Neural crest cell (in vitro differentiated cells): ENCODE results near the gene CPSF6. TPM values are rescaled to one million over a fixed set of nuclear protein-coding genes. Genes with fewer than 3 reads are reported as not detected.

Experiments
- DNase-seq: peaks from one replicate; pipeline ENCODE4 v3.0.0; 2021; ENCODE audit warnings: low read depth, mixed read lengths, low spot score
- H3K27ac Mint-ChIP-seq: one replicate; pipeline ENCODE4 v1.8.0; 2021; ENCODE audit warnings: mild to moderate bottlenecking, mixed read lengths; ENCODE audit not compliant: unreplicated experiment
- H3K27me3 Mint-ChIP-seq: 2 replicates; pipeline ENCODE4 v1.8.0; 2021; ENCODE audit warnings: low read depth, mild to moderate bottlenecking, mixed read lengths
- H3K36me3 Mint-ChIP-seq: 2 replicates; pipeline ENCODE4 v1.8.0; 2021; ENCODE audit warnings: low read depth, mild to moderate bottlenecking, mixed read lengths
- H3K4me1 Mint-ChIP-seq: 2 replicates; pipeline ENCODE4 v1.8.0; 2021; ENCODE audit warnings: mixed read lengths
- H3K4me3 Mint-ChIP-seq: one replicate; pipeline ENCODE4 v1.8.0; 2021; ENCODE audit warnings: mild to moderate bottlenecking, mixed read lengths
- H3K9me3 Mint-ChIP-seq: 2 replicates; pipeline ENCODE4 v1.8.0; 2021; ENCODE audit warnings: mixed read lengths
- total RNA-seq: library from RNA; stranded (reverse); gene quantifications from 2 replicates; pipeline ENCODE4 v1.2.1, GENCODE V29; 2021
- TF ChIP-seq, protein P1 (sequence below): fragments of 200-600 bp; sonication (generic); conservative IDR thresholded peaks from 2 replicates; pipeline ENCODE4 v1.5.0; 2021; ENCODE audit warnings: antibody characterized with exemption, mild to moderate bottlenecking

Gene CPSF6
- total RNA-seq, 1 donor from 2014 or later = 172 TPM

DNA sequence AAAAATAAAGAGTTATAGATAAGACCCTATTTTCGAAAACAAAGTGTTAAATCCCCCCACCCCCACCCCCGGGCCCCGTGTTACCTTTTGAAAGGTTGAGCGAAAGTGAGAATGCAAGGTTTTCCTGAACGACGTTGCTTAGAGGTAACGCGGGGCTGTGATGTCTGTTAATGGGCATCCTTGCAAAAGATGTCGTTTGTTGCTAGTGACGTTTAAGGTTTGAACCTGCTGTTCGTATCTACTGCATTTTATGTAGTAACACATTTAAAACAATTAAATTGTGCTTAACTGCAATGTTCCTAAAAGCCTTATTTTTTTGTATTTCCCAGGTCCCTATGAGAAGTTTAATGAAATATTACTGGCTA is 1.2 kb downstream of the CPSF6 start:
- TF ChIP-seq, protein P1, sequence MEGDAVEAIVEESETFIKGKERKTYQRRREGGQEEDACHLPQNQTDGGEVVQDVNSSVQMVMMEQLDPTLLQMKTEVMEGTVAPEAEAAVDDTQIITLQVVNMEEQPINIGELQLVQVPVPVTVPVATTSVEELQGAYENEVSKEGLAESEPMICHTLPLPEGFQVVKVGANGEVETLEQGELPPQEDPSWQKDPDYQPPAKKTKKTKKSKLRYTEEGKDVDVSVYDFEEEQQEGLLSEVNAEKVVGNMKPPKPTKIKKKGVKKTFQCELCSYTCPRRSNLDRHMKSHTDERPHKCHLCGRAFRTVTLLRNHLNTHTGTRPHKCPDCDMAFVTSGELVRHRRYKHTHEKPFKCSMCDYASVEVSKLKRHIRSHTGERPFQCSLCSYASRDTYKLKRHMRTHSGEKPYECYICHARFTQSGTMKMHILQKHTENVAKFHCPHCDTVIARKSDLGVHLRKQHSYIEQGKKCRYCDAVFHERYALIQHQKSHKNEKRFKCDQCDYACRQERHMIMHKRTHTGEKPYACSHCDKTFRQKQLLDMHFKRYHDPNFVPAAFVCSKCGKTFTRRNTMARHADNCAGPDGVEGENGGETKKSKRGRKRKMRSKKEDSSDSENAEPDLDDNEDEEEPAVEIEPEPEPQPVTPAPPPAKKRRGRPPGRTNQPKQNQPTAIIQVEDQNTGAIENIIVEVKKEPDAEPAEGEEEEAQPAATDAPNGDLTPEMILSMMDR = no peak
- H3K4me3 Mint-ChIP-seq = peak overlapping the region; percentile 99
- no peaks in the 10 kb centered on the region for H3K9me3 Mint-ChIP-seq
- H3K27ac Mint-ChIP-seq = peak overlapping the region; percentile 99
- DNase-seq = no peak
- peaks cover 49% of the 10 kb centered on the region for H3K4me1 Mint-ChIP-seq
- no peaks in the 10 kb centered on the region for H3K27me3 Mint-ChIP-seq
- peaks cover 7% of the 10 kb centered on the region for H3K36me3 Mint-ChIP-seq

DNA sequence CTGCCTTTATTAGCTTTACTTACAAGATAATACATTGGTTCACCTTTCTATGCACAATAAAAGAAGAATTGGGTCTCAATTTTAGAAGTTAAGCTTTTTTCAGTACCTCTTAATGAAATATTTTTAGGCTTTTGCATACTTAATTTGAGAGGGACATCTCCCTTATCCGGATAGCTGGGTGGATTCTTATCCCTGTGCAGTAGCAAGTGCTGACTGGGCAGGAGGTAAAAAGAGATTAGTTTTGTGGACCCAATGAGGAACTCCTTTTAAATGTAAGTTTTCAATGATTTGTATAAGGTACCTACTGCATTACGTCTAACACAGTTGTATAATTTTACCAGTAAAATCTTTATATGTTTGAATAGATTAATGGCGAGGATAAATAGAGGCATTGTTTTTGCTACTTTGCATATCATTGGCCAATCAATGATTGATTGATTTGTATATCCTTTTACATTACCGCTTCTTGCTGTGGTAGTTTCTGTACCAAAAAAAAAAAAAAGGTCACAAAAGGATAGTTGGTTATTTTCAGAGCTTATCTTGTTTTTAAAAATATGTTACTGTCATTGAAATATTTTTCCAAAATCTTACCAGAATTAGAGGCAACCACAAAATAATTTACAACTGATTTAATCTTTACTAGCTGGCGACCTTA is 2.2 kb downstream of the CPSF6 start:
- Mint-ChIP-seq H3K27me3 (no peaks in the 10 kb centered on the region), H3K27ac (no peak overlapping the region), H3K4me3 (peak overlapping the region; percentile 99), H3K36me3 (peaks cover 7% of the 10 kb centered on the region), H3K4me1 (peaks cover 56% of the 10 kb centered on the region), H3K9me3 (no peaks in the 10 kb centered on the region)
- TF ChIP-seq, protein P1 = no peak
- DNase-seq = no peak

DNA sequence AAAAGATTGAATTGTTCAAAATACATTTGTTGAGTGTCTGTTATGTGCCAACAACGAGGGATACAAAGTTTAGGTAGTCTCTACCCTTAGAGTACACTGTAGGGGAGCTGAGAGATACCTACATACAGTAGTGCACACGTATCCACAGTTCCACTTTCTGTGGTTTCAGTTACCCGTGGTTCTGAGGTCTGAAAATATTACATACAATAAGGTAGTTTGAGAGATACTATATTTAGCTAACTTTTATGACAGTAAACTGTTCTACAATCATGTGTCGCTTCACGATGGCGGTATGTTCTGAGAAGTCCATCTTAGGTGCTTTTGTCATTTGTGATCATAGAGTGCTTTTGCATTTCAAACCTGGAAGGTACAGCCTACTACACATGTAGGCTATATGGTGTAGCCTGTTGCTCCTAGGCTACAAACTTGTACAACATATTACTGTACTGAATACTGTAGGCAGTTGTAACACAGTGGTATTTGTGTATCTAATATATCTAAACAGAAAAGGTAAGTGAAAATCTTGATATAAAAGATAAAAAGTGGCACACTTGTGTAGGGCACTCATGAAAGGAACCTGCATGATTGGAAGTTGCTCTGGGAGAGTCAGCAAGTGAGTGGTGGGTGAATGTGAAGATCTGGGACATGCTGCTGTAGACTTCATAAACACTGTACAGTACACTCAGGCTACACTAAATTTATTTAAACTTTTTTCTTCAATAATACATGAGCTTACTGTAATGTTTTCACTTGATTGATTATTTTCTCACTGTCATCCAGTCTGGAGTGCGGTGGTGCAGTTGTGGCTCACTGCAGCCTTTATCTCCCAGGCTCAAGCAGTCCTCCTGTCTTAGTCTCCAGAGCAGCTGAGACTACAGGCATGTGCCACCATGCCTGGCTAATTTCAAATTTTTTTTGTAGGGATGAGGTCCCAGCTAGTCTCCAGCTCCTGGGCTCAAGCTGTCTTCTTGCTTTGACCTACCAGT is 4.0 kb downstream of the CPSF6 start:
- peaks cover 15% of the 10 kb centered on the region for H3K36me3 Mint-ChIP-seq
- DNase-seq = no peak
- H3K4me1 Mint-ChIP-seq = peaks cover 71% of the 10 kb centered on the region
- peak overlapping the region; percentile 71 for H3K27ac Mint-ChIP-seq
- no peaks in the 10 kb centered on the region for H3K9me3 Mint-ChIP-seq
- TF ChIP-seq, protein P1 = no peak
- H3K4me3 Mint-ChIP-seq = peak overlapping the region; percentile 99
- no peaks in the 10 kb centered on the region for H3K27me3 Mint-ChIP-seq

DNA sequence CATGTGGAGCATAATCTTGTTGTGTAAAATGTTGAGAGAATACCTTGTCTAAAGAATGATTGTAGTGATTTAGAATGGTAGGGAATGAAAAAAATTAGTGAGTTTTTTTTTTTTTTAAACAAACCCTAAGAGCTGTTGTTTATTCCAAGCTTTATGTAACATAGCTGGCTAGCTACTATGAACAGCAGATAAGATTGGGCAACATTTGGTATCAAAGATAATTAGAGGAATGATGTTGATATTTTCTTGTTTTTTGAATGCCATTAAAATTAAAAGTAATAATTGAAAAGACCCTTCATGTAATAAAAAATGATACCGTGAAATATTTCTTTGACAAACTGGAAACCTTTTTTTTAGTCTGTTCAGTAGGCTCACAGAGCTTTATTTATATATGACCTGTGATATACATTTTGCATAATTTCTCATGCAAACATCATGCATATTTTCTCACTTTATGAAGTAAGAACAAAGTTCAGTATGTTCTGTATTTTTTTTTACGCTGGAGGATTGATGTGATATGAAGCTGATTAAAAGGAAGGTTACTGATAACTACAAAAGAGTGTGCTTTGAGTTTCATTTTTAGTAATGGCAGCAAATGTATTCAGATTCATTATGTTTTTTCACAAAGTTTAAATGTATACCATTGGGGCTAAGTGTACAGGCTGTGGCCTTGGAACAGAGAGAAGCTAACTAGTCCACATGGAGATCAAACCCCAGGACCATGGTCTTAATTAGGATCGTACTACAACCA is 8.1 kb downstream of the CPSF6 start:
- peaks cover 65% of the 10 kb centered on the region for H3K4me1 Mint-ChIP-seq
- TF ChIP-seq, protein P1 = no peak
- H3K27me3 Mint-ChIP-seq = no peaks in the 10 kb centered on the region
- peaks cover 13% of the 10 kb centered on the region for H3K36me3 Mint-ChIP-seq
- H3K9me3 Mint-ChIP-seq = no peaks in the 10 kb centered on the region
- H3K4me3 Mint-ChIP-seq = no peak overlapping the region
- DNase-seq = no peak
- no peak overlapping the region for H3K27ac Mint-ChIP-seq

DNA sequence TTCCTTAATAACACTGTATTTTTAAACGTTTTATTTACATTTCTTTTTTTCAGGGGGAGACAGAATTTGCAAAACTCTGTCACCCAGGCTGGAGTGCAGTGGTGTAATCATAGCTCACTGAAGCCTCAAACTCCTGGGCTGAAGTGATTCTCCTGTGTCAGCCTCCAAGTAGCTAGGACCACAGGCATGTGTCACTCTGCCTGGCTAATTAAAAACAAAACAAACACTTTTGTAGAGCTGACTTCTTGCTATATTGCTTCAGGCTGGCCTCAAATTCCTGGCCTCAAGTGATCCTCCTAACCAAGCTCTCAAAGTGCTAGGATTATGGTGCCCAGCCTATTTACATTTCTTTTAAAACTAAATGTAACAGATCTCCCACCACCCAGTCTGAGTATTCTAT is 12.7 kb downstream of the CPSF6 start:
- DNase-seq = no peak
- TF ChIP-seq, protein P1 = no peak
- H3K27me3 Mint-ChIP-seq = no peaks in the 10 kb centered on the region
- no peak overlapping the region for H3K4me3 Mint-ChIP-seq
- H3K4me1 Mint-ChIP-seq = peaks cover 35% of the 10 kb centered on the region
- H3K27ac Mint-ChIP-seq = no peak overlapping the region
- no peaks in the 10 kb centered on the region for H3K9me3 Mint-ChIP-seq
- H3K36me3 Mint-ChIP-seq = peaks cover 20% of the 10 kb centered on the region
